Measurements from ENCODE around the gene FAM161A.

The FAM161A gene

DNA sequence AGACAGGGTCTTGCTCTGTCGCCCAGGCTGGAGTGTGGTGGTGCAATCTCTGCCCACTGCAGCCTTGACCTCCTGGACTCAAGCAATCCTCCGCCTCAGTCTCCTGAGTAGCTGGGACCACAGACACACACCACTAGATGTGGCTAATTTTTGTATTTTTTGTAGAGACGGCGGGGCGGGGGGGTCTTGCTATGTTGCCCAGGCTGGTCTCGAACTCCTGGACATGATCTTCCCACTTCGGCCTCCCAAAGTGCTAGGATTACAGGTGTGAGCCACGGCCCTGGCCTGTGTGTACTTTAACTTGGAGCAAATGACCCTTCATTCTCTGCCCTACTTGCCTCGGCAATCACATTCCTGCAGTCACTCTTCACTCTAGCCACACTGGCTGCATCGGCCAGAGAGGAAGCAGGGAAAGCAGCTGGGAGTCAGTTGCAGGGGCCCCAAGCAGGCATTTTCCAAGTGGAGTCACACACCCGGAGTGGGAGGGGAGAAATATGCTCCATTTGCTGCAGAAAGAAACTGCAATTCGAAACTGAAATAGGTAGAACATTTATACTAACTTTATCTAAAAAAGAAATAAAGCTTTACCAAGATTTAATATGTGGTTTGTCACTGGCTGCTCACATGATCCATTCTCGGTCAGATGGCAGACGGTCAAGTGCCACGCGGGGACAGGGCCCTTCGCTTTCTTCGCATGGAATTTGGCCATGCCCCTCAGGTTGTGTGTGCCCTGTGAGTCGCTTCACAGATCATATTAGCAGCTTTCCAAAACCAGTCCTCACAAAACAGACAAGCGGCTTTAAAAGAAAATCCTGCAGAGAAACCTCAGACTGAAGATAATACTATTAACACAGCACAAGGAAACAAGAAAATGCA, 37.1 kb downstream of the FAM161A start:
- POLR2A ChIA-PET = no interaction called here
- CTCF ChIA-PET = interaction anchor here (1.2 to 1.6 kb wide), 2 partner anchors 16 to 24 kb away, joined by 3 to 6 read pairs; no protein-coding TSS in a partner anchor
- no peaks in the 10 kb centered on the region for H3K36me3 ChIP-seq (ENCODE audit: control insufficient read depth in 2 of 2, insufficient read depth in 1 of 2, low read length in 2 of 2)
- H3K4me3 ChIP-seq (ENCODE audit: low read depth, low read length) = no peak overlapping the region
- no peaks in the 10 kb centered on the region for H3K9me3 ChIP-seq (ENCODE audit: control insufficient read depth, insufficient read depth, low read depth, low read length)
- TF ChIP-seq ZNF174 (tag by site-specific recombination; IDR thresholded peaks at IDR 0.05) = no peak
- TF ChIP-seq ZNF37A (tag by site-specific recombination; IDR thresholded peaks at IDR 0.05) = no peak
- TF ChIP-seq, protein P1, sequence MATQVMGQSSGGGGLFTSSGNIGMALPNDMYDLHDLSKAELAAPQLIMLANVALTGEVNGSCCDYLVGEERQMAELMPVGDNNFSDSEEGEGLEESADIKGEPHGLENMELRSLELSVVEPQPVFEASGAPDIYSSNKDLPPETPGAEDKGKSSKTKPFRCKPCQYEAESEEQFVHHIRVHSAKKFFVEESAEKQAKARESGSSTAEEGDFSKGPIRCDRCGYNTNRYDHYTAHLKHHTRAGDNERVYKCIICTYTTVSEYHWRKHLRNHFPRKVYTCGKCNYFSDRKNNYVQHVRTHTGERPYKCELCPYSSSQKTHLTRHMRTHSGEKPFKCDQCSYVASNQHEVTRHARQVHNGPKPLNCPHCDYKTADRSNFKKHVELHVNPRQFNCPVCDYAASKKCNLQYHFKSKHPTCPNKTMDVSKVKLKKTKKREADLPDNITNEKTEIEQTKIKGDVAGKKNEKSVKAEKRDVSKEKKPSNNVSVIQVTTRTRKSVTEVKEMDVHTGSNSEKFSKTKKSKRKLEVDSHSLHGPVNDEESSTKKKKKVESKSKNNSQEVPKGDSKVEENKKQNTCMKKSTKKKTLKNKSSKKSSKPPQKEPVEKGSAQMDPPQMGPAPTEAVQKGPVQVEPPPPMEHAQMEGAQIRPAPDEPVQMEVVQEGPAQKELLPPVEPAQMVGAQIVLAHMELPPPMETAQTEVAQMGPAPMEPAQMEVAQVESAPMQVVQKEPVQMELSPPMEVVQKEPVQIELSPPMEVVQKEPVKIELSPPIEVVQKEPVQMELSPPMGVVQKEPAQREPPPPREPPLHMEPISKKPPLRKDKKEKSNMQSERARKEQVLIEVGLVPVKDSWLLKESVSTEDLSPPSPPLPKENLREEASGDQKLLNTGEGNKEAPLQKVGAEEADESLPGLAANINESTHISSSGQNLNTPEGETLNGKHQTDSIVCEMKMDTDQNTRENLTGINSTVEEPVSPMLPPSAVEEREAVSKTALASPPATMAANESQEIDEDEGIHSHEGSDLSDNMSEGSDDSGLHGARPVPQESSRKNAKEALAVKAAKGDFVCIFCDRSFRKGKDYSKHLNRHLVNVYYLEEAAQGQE (tag by site-specific recombination; IDR thresholded peaks at IDR 0.05) = no peak
- TF ChIP-seq YY2 (tag by site-specific recombination; IDR thresholded peaks at IDR 0.05) = no peak
- no peak for TF ChIP-seq ZNF324 (tag by site-specific recombination; IDR thresholded peaks at IDR 0.05)
- no peak for TF ChIP-seq ZFP41 (tag by site-specific recombination; IDR thresholded peaks at IDR 0.05; ENCODE audit: borderline replicate concordance)
- TF ChIP-seq ZNF138 (tag by site-specific recombination; IDR thresholded peaks at IDR 0.05; ENCODE audit: borderline replicate concordance) = no peak
- no peak for TF ChIP-seq KLF9 (tag by site-specific recombination; IDR thresholded peaks at IDR 0.05; ENCODE audit: low read depth)
- TF ChIP-seq, protein P2, sequence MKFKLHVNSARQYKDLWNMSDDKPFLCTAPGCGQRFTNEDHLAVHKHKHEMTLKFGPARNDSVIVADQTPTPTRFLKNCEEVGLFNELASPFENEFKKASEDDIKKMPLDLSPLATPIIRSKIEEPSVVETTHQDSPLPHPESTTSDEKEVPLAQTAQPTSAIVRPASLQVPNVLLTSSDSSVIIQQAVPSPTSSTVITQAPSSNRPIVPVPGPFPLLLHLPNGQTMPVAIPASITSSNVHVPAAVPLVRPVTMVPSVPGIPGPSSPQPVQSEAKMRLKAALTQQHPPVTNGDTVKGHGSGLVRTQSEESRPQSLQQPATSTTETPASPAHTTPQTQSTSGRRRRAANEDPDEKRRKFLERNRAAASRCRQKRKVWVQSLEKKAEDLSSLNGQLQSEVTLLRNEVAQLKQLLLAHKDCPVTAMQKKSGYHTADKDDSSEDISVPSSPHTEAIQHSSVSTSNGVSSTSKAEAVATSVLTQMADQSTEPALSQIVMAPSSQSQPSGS (tag by site-specific recombination; IDR thresholded peaks at IDR 0.05; ENCODE audit: low read depth) = no peak
- no peak for TF ChIP-seq ZNF121 (tag by site-specific recombination; IDR thresholded peaks at IDR 0.05)
- TF ChIP-seq ZNF624 (tag by site-specific recombination; IDR thresholded peaks at IDR 0.05) = no peak
- TF ChIP-seq, protein P3, sequence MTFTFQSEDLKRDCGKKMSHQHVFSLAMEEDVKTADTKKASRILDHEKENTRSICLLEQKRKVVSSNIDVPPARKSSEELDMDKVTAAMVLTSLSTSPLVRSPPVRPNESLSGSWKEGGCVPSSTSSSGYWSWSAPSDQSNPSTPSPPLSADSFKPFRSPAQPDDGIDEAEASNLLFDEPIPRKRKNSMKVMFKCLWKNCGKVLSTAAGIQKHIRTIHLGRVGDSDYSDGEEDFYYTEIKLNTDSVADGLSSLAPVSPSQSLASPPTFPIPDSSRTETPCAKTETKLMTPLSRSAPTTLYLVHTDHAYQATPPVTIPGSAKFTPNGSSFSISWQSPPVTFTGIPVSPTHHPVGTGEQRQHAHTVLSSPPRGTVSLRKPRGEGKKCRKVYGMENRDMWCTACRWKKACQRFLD (tag by site-specific recombination; IDR thresholded peaks at IDR 0.05) = no peak
- no peak for TF ChIP-seq ZNF335 (tag by site-specific recombination; conservative IDR thresholded peaks at IDR 0.05)
- TF ChIP-seq ZNF404 (tag by site-specific recombination; IDR thresholded peaks at IDR 0.05) = no peak
- TF ChIP-seq ZNF366 (tag by site-specific recombination; conservative IDR thresholded peaks at IDR 0.05) = no peak
- TF ChIP-seq ZNF670 (tag by site-specific recombination; IDR thresholded peaks at IDR 0.05; ENCODE audit: low read depth) = no peak
- H3K27ac ChIP-seq (ENCODE audit: extremely low read depth, low read depth, low read length) = no peak overlapping the region
- H3K4me1 ChIP-seq (ENCODE audit: control insufficient read depth, insufficient read depth, low read length) = no peaks in the 10 kb centered on the region

DNA sequence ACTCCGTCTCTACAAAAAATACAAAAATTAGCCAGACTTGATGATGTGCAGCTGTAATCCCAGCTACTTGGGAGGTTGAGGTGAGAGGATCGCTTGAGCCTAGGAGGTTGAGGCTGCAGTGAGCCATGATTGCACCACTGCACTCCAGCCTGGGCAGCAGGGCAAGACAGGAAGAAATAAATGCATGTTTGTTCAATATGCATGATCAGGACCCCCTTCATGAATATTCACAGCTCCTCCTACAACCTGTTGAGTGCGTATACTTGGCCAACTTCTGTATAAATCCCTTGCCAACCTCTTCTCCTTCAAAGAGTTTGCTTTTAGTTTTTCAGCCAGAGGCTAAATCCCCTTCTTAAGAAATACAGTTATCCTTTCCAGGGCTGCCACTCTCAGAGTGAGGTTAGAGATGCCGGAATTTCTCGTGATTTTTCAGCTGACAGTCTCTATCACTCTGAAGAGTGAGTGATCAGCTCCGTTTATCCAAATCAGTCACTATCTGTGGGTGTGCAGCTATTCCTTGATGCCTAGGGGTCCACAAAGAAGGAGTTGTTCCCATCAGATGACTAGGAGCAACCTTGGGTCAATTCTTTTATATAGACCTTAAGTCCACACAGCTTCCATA, 39.2 kb downstream of the FAM161A start:
- Histone ChIP-seq H3K4me1 (ENCODE audit: control insufficient read depth, insufficient read depth, low read length) (no peaks in the 10 kb centered on the region), H3K36me3 (ENCODE audit: control insufficient read depth in 2 of 2, insufficient read depth in 1 of 2, low read length in 2 of 2) (no peaks in the 10 kb centered on the region), H3K27ac (ENCODE audit: extremely low read depth, low read depth, low read length) (no peak overlapping the region), H3K4me3 (ENCODE audit: low read depth, low read length) (no peak overlapping the region), H3K9me3 (ENCODE audit: control insufficient read depth, insufficient read depth, low read depth, low read length) (no peaks in the 10 kb centered on the region)
- ChIA-PET POLR2A (no interaction called here), CTCF (interaction anchor here (0.7 kb wide), 1 partner anchor 22 kb away, joined by 3 read pairs; no protein-coding TSS in a partner anchor)
- no peak for TF ChIP-seq ZNF658 (tag by site-specific recombination; IDR thresholded peaks at IDR 0.05)
- 0 out of 2 replicates have a peak, but pooled peaks have one; percentile 17 for TF ChIP-seq SCRT1 (tag by site-specific recombination; IDR thresholded peaks at IDR 0.05; ENCODE audit: borderline replicate concordance)
- peak; percentile 76 for TF ChIP-seq SCRT2 (tag by site-specific recombination; IDR thresholded peaks at IDR 0.05)

All from HEK293 (cell line).